ENCODE measurements around the gene MGAT5B.

- TF ChIP-seq, protein P1, sequence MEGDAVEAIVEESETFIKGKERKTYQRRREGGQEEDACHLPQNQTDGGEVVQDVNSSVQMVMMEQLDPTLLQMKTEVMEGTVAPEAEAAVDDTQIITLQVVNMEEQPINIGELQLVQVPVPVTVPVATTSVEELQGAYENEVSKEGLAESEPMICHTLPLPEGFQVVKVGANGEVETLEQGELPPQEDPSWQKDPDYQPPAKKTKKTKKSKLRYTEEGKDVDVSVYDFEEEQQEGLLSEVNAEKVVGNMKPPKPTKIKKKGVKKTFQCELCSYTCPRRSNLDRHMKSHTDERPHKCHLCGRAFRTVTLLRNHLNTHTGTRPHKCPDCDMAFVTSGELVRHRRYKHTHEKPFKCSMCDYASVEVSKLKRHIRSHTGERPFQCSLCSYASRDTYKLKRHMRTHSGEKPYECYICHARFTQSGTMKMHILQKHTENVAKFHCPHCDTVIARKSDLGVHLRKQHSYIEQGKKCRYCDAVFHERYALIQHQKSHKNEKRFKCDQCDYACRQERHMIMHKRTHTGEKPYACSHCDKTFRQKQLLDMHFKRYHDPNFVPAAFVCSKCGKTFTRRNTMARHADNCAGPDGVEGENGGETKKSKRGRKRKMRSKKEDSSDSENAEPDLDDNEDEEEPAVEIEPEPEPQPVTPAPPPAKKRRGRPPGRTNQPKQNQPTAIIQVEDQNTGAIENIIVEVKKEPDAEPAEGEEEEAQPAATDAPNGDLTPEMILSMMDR (IDR thresholded peaks at IDR 0.05), result no peak
- TF ChIP-seq EZH2phosphoT487 (IDR thresholded peaks at IDR 0.05), result no peak
Observed at GRCh38 chr17:76870377-76870714, 2.1 kb downstream of the MGAT5B start.
